WERI-Rb-1 (cell line): ENCODE data around the gene AGFG1.

Experiments used
- DNase-seq: peaks from one replicate; pipeline ENCODE4 v3.0.0-alpha.2; 2020
- H3K27ac ChIP-seq: fragments of 250-450 bp; sonication (Bioruptor Pico); 2 replicates; pipeline ENCODE4 v1.5.1; 2020; ENCODE audit warnings: mild to moderate bottlenecking, moderate library complexity
- H3K27me3 ChIP-seq: fragments of 250-450 bp; sonication (Bioruptor Pico); 2 replicates; pipeline ENCODE4 v1.5.1; 2021; ENCODE audit warnings: mild to moderate bottlenecking, low read depth, moderate library complexity; ENCODE audit not compliant: insufficient read depth, severe bottlenecking
- H3K36me3 ChIP-seq: fragments of 250-450 bp; sonication (Bioruptor Pico); 2 replicates; pipeline ENCODE4 v1.5.1; 2020; ENCODE audit warnings: mild to moderate bottlenecking, moderate library complexity
- H3K4me3 ChIP-seq: 2 replicates; pipeline ENCODE4 v1.5.1; 2011; ENCODE audit warnings: low read depth, mild to moderate bottlenecking, control low read depth, low read length
- H3K9me3 ChIP-seq: fragments of 250-450 bp; sonication (Bioruptor Pico); 2 replicates; pipeline ENCODE4 v1.5.1; 2021; ENCODE audit warnings: mild to moderate bottlenecking, moderate library complexity; ENCODE audit not compliant: severe bottlenecking
- CTCF ChIP-seq: IDR thresholded peaks from 2 replicates; pipeline ENCODE4 v1.5.1; 2011; ENCODE audit warnings: low read depth, mild to moderate bottlenecking, control low read depth, inconsistent platforms, low read length

Gene AGFG1

GRCh38 chr2:227455200-227455599, 16.8 kb upstream of the AGFG1 start:
- no peak for TF ChIP-seq CTCF
- no peak for DNase-seq
- H3K27me3 ChIP-seq, result no peaks in the 10 kb centered on the region
- H3K4me3 ChIP-seq, result no peak overlapping the region
- H3K9me3 ChIP-seq, result no peaks in the 10 kb centered on the region
- no peak overlapping the region for H3K27ac ChIP-seq
- no peaks in the 10 kb centered on the region for H3K36me3 ChIP-seq

GRCh38 chr2:227456102-227456501, 15.9 kb upstream of the AGFG1 start:
- Histone ChIP-seq H3K27me3 (no peaks in the 10 kb centered on the region), H3K27ac (no peak overlapping the region), H3K9me3 (no peaks in the 10 kb centered on the region), H3K4me3 (no peak overlapping the region), H3K36me3 (no peaks in the 10 kb centered on the region)
- no peak for DNase-seq
- TF ChIP-seq CTCF, result no peak

GRCh38 chr2:227456772-227457171, 15.2 kb upstream of the AGFG1 start:
- no peak for TF ChIP-seq CTCF
- Histone ChIP-seq H3K36me3 (no peaks in the 10 kb centered on the region), H3K4me3 (no peak overlapping the region), H3K27ac (no peak overlapping the region), H3K27me3 (no peaks in the 10 kb centered on the region), H3K9me3 (no peaks in the 10 kb centered on the region)
- no peak for DNase-seq

- H3K9me3 ChIP-seq, result no peaks in the 10 kb centered on the region
- H3K27me3 ChIP-seq, result no peaks in the 10 kb centered on the region
- no peak overlapping the region for H3K27ac ChIP-seq
- TF ChIP-seq CTCF, result no peak
- H3K4me3 ChIP-seq, result no peak overlapping the region
- no peak for DNase-seq
- H3K36me3 ChIP-seq, result no peaks in the 10 kb centered on the region
Measured at GRCh38 chr2:227460070-227460485, 11.9 kb upstream of the AGFG1 start.

GRCh38 chr2:227460833-227461232, 11.1 kb upstream of the AGFG1 start:
- no peak overlapping the region for H3K4me3 ChIP-seq
- no peaks in the 10 kb centered on the region for H3K36me3 ChIP-seq
- H3K27me3 ChIP-seq, result no peaks in the 10 kb centered on the region
- no peaks in the 10 kb centered on the region for H3K9me3 ChIP-seq
- DNase-seq, result no peak
- no peak overlapping the region for H3K27ac ChIP-seq
- TF ChIP-seq CTCF, result no peak

GRCh38 chr2:227461811-227462461, 10.0 kb upstream of the AGFG1 start:
- TF ChIP-seq CTCF, result no peak
- H3K4me3 ChIP-seq, result no peak overlapping the region
- no peaks in the 10 kb centered on the region for H3K27me3 ChIP-seq
- no peaks in the 10 kb centered on the region for H3K36me3 ChIP-seq
- DNase-seq, result no peak
- no peak overlapping the region for H3K27ac ChIP-seq
- no peaks in the 10 kb centered on the region for H3K9me3 ChIP-seq
